Spleen (tissue), 11 donors: ENCODE measurements around the gene NADK2. TPM values are rescaled to one million over a fixed set of nuclear protein-coding genes. Genes with fewer than 3 reads are reported as not detected.

ENCODE experiments used
- DNase-seq: peaks from one replicate; pipeline ENCODE4 v3.0.0-alpha.2; 2020
- H3K27ac ChIP-seq, 8 donors: fragments of 200-600 bp; sonication (generic) in 7 of 8; 1 replicate in 4 of 8; 2 replicates in 4 of 8; pipeline versions ENCODE4 v1.5.0 to v1.8.0; 2016 to 2021; ENCODE audit warnings: inconsistent platforms in 4 of 8, mild to moderate bottlenecking in 4 of 8, moderate library complexity in 1 of 8
- H3K27me3 ChIP-seq, 7 donors: fragments of 200-600 bp; sonication (generic) in 6 of 7; replicated peaks in 1 of 7; 1 replicate in 4 of 7; 2 replicates in 3 of 7; pipeline versions ENCODE4 v1.5.0 to v1.8.0; 2016 to 2021; ENCODE audit warnings: inconsistent platforms in 3 of 7, mild to moderate bottlenecking in 1 of 7
- H3K36me3 ChIP-seq, 6 donors: fragments of 200-600 bp; sonication (generic) in 5 of 6; 1 replicate in 4 of 6; 2 replicates in 2 of 6; pipeline versions ENCODE4 v1.5.0 to v1.8.0; 2016 to 2021; ENCODE audit warnings: inconsistent platforms in 2 of 6
- H3K4me1 ChIP-seq, 6 donors: fragments of 200-600 bp; sonication (generic) in 5 of 6; 1 replicate in 3 of 6; 2 replicates in 3 of 6; pipeline versions ENCODE4 v1.5.0 to v1.8.0; 2016 to 2021; ENCODE audit warnings: inconsistent platforms in 3 of 6
- H3K4me3 ChIP-seq, 8 donors: fragments of 200-600 bp; sonication (generic) in 7 of 8; 1 replicate in 4 of 8; 2 replicates in 4 of 8; pipeline versions ENCODE4 v1.5.0 to v1.8.0; 2016 to 2021; ENCODE audit warnings: inconsistent platforms in 4 of 8, mild to moderate bottlenecking in 4 of 8, moderate library complexity in 2 of 8
- H3K9me3 ChIP-seq, 8 donors: fragments of 200-600 bp; sonication (generic) in 7 of 8; 1 replicate in 4 of 8; 2 replicates in 4 of 8; pipeline versions ENCODE4 v1.5.0 to v1.8.0; 2016 to 2021; ENCODE audit warnings: inconsistent platforms in 4 of 8
- CTCF ChIP-seq, 11 experiments: fragments of 200-600 bp in 7 of 11; fragments of 450-650 bp in 4 of 11; sonication (generic) in 4 of 11; IDR thresholded peaks in 8 of 11; conservative IDR thresholded peaks in 3 of 11; 1 replicate in 7 of 11; 2 replicates in 4 of 11; pipeline versions ENCODE4 v1.4.0 to v1.8.0; 2016 to 2021; ENCODE audit warnings: antibody characterized with exemption in 11 of 11, inconsistent platforms in 4 of 11, mild to moderate bottlenecking in 1 of 11
- POLR2A ChIP-seq, 3 donors: fragments of 450-650 bp; IDR thresholded peaks; one replicate each; pipeline ENCODE4 v1.5.1; 2017; ENCODE audit warnings: antibody characterized with exemption in 3 of 3, mild to moderate bottlenecking in 1 of 3
- POLR2AphosphoS5 ChIP-seq, 3 donors: sonication (generic); formaldehyde crosslinking; IDR thresholded peaks; one replicate each; pipeline ENCODE4 v1.5.1; 2017; ENCODE audit warnings: antibody characterized with exemption in 3 of 3
- WGBS, 5 donors: extraction: QIAGEN DNeasy Blood & Tissue Kit in 3 of 5; methylation state at CpG; one replicate each; pipeline versions ENCODE4 v1.1.5 to v1.1.7; 2013 to 2018; 5-methylcytosine and 5-hydroxymethylcytosine counted together
- intact Hi-C: fragments of 100-400 bp; cut with DNase I; formaldehyde crosslinking; loops from one replicate; pipeline ENCODE4 v1.15.0; 2023; ENCODE audit warnings: low total_unique reads
- polyA plus RNA-seq, 3 donors: library from polyadenylated mRNA; stranded (reverse); fragments of 200-250 nt; gene quantifications; one replicate each; pipeline ENCODE4 v1.2.1, GENCODE V29; 2013
- total RNA-seq, 7 donors: library from RNA; depleted of rRNA in 3 of 7; stranded (reverse); fragments of >200 nt in 3 of 7; fragmentation: NEBNext Ultra II Directional in 4 of 7; extraction: Animal tissue kit (Norgen Biotek cat#: 25700) in 4 of 7; gene quantifications; one replicate each; pipeline versions ENCODE4 v1.1.0 to v1.2.1, GENCODE V29; 2016 to 2021
- donor health status: healthy with polysubstance abuse.
- donor health status: DM: no; HTN: no; CAD: no; lungs with moderate emphysema.
- donor health status: DM: no; HTN: no; CAD: no.
- donor health status: Bipolar disorder and iron deficiency.
- donor health status: healthy.
- donor health status: DM: no; HTN: no; CAD: no.
- donor health status: DM: yes; HTN: yes; CAD: no.

The NADK2 gene
- total and polyA plus RNA-seq, 10 donors: 5.3 to 21.8 (median 15.9) TPM

GRCh38 chr5:36279054-36279698 lies 37.5 kb upstream of the NADK2 start:
- TF ChIP-seq POLR2AphosphoS5 (IDR thresholded peaks at IDR 0.05) (no peak), CTCF (IDR thresholded peaks at IDR 0.05 in 8 of 11, conservative IDR thresholded peaks at IDR 0.05 in 3 of 11) (no peak), POLR2A (IDR thresholded peaks at IDR 0.05) (no peak)
- H3K27me3 ChIP-seq: no peaks in the 10 kb centered on the region
- no peak overlapping the region for H3K27ac ChIP-seq
- H3K9me3 ChIP-seq: no peaks in the 10 kb centered on the region
- no peaks in the 10 kb centered on the region for H3K4me1 ChIP-seq
- H3K4me3 ChIP-seq: no peak overlapping the region
- no peaks in the 10 kb centered on the region for H3K36me3 ChIP-seq
- WGBS, 5 donors: 52 to 77% (median 70%) methylated on average over 3 of the region's 3 CpGs
- intact Hi-C loops: no loop called here
- DNase-seq: no peak

- TF ChIP-seq POLR2A (IDR thresholded peaks at IDR 0.05) (no peak), POLR2AphosphoS5 (IDR thresholded peaks at IDR 0.05) (no peak), CTCF (IDR thresholded peaks at IDR 0.05 in 8 of 11, conservative IDR thresholded peaks at IDR 0.05 in 3 of 11) (no peak)
- H3K36me3 ChIP-seq: no peaks in the 10 kb centered on the region
- intact Hi-C loops: no loop called here
- DNase-seq: no peak
- no peaks in the 10 kb centered on the region for H3K4me1 ChIP-seq
- H3K27ac ChIP-seq: no peak overlapping the region
- no peaks in the 10 kb centered on the region for H3K27me3 ChIP-seq
- H3K9me3 ChIP-seq: no peaks in the 10 kb centered on the region
- H3K4me3 ChIP-seq: no peak overlapping the region
- 60 to 68% (median 65%) methylated on average over 5 of the region's 5 CpGs for WGBS, 5 donors
Measured at GRCh38 chr5:36277521-36278176, 35.9 kb upstream of the NADK2 start.

- intact Hi-C loops: no loop called here
Measured at GRCh38 chr5:36276864-36277263, 35.1 kb upstream of the NADK2 start.

More at GRCh38 chr5:36276864-36277263, 35.1 kb upstream of the NADK2 start:
- H3K27ac ChIP-seq: no peak overlapping the region
- H3K4me3 ChIP-seq: no peak overlapping the region
- TF ChIP-seq POLR2AphosphoS5 (IDR thresholded peaks at IDR 0.05) (no peak), CTCF (IDR thresholded peaks at IDR 0.05 in 8 of 11, conservative IDR thresholded peaks at IDR 0.05 in 3 of 11) (no peak), POLR2A (IDR thresholded peaks at IDR 0.05) (no peak)
- H3K36me3 ChIP-seq: no peaks in the 10 kb centered on the region
- no peaks in the 10 kb centered on the region for H3K4me1 ChIP-seq
- DNase-seq: no peak
- H3K9me3 ChIP-seq: no peaks in the 10 kb centered on the region
- no peaks in the 10 kb centered on the region for H3K27me3 ChIP-seq
